ENCODE measurements around the gene AMZ1.

The AMZ1 gene

DNA sequence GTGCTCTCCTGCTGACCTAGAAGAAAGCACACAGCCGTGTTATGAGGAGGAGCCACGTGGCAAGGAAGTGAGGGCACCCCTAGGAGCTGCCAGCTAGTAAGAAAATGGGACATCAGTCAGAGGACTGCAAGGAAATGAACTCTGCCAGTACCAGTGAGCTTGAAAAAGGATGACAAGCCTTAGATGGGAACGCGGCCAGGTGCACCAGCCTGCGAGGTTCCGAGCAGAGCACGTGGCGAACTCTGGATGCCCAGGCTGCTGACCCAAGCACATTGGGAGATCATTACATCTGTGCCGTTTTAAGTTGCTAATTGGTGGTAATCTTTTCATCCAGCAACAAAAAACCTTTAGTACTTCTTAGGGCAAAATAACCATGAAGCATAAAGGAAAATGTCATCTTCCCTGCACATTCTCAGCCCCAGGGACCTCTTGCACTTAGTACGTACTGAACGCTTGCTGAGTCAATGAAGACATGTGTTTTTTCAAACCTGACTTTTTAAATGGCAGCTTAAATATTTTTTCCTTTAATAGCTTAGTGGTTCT lies 69.4 kb downstream of the AMZ1 start:
- DNase-seq = no peak

DNA sequence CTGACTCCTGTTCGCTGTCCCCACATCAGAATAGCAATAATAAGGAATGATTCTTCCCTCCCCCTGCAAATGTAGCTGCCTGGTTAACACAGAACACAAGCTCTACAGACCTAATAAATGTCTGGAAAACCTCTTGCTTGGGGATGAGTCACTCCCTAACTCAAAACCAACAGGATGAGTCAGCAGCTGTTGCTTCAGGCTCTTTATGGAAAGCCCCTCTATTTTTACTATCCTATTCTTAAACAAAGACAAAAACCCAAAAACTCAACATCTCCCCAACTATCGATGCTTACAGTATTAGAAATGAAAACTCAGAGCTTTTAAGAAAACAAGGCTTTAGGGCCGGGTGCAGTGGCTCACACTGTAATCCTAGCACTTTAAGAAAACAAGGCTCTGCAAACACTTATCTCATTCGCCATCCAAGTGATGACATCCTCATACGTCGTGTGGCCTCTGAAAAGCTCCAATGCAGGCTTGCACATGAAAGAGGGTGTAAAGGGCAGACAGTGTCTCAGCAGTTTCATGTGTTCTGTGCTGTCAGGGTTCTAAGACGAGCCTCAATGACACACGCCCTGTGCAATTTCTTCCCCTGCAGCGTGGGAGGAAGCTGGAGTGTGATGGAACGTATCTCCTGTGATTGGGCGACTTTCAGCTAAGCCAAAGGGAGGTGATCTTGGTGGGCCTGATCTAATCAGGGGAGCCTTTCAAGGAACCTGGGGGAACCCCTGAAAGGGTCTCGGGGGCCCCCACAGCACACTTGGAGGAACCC lies 70.1 kb downstream of the AMZ1 start:
- no peak for DNase-seq

DNA sequence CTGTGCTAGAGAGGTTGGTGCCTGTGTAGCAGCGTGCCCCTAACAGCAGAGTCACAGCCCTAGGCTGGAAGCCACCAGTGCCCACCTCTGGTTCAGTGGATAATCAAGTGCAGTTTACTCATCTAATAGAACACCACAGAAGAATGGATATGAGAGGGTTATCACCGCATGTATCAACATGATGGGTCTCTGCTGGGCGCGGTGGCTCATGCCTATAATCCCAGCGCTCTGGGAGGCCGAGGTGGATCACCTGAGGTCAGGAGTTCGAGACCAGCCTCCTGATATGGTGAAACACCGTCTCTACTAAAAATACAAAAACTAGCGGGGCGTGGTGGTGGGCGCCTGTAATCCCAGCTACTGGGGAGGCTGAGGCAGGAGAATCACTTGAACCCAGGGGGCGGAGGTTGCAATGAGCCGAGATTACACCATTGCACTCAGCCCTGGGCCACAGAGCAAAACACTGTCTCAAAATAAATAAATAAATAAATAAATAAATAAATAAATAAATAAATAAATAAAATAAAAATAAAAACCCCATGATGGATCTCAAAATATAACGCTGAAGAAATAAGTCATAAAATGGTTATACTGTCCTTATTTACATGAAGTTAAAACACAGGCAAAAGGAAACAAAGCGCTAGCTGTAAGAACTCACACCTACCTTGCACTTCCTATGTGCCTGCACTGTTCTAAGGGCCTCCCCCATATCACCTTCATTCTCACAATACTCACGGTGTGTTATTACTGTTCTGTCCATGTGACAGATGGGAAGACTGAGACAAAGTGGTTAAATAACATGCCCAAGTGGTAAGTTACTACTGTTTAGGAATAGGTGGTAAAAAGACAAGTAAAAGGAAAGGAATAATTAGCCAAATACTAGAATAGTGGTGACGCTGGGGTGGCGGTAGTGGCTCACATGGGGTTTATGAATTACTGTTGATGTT lies 70.9 kb downstream of the AMZ1 start:
- no peak for DNase-seq

DNA sequence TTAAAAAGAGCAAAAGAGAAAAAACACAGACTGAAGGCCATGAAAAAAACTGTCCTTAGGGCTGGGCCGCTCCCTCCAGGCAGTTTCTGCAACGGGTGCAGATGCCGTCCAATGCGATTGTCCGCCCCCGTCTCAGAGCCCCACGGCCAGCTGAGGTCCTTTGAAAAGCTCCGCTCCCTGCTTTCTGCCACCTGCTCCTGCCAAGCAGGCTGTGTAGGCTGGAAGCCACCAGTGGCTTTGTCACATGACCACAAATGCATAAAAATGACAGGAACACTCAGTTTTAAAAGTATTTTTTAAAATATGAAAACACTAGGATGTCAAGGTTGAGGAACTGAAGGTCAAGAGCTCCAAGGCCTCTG lies 71.7 kb downstream of the AMZ1 start:
- DNase-seq = no peak

DNA sequence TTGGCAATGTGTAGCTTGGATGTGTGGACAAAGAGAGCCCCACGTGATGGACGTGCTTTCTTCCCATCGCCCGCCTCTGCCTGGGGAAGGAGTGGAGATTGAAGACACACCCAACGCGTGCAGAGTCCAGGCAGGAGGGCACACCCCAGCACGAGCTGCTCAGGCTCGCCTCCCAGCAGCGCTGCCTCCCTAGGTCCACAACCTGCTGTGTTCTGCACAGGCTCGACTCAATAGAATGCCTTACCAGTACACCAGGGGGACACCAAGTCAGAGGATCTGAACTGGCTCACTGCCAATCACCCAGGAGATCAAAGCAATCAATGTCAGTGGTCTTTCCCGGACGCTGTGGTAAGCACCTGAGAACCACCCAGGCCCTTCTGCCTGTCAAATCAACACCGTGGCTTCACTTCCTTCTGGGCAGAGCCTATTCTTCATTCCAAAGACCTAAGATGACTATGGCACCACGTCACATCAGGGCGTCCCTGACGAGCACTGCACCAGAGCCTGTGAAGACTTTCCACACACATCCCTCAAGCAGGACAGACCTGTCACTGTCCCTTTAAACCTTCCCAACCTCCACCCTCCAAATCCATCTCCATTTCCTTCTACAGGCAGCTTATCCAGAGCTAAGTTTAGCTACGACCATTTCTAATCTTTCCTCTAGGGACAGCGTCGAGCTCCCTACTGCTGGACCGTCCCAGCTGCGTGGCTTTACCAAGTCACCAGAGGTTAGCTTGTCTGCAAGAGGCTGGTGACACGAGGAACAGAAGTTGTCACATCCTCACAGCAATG lies 72.3 kb downstream of the AMZ1 start:
- no peak for DNase-seq

DNA sequence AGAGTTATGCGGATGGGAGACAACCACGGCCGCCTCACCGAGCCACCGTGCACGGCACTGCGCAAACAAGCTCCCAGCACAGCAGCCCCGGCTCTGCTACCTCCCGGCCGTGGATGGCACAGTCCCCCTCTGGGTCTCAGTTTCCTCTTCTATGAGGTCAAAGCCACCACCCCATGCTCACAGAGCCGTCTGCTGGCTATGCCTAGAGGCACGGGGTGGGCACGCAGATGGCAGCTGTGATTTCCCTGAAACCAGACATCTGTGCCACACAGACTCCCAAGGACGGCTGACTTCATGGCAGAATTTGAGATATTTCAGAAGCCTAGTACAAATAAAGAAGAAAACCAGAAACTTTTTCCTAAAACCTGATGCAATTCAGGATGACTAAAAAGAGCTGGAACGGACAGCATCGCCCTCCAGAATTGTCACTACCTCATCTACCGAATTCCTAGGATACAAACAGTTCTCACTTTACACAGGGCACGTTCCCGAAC lies 73.2 kb downstream of the AMZ1 start:
- DNase-seq = no peak

DNA sequence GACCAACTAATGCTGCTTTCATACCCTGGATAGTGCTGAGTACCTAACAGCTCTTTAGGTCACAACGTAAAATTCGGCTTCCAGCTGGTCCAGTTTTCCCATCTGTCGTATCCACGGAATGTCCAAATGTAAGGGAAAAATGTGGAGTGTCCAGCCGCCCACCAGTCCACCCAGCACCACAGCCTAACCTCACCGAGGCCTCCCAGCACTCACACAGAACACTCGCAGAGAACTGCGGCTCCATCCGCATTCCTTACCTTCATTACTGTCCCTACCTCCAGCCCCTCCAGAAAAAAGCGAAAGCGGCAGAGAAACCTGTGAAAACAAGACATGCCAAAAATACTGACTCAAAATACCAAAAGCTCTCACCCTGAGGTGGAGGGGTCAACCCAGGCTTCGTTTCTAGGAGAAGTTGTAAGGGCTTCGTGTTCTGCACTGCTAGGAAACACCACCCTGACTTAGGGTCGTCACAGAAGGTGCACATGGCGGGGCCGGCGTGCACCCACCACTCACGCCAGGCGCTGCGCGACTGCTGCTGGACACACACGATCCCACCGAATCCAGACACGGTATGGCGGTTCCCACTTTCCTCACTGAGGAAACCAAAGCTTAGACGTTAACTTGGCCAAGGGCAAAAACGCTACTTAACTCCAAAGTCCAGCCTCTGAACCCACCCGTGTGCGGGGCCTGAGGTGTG lies 73.9 kb downstream of the AMZ1 start:
- no peak for DNase-seq

DNA sequence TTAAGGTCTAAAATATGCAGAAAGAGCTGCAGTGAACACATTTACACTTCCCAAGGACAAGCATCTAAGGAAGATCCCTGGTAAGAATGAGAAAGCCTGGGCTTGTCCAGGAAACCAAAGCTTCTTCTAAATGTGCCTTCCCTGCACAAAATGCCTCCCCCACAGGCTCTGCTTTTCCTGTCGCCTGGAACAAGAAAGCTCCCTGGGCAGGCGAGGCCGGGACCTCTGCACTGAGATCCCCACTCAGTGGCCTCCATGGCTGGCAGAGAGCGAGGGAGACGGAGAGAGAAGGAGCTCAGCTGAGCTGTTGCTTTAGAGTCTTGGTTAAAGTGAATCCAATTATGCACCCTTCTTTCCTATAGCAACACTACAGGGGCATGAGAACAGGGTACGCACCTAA lies 75.6 kb downstream of the AMZ1 start:
- DNase-seq = no peak

DNA sequence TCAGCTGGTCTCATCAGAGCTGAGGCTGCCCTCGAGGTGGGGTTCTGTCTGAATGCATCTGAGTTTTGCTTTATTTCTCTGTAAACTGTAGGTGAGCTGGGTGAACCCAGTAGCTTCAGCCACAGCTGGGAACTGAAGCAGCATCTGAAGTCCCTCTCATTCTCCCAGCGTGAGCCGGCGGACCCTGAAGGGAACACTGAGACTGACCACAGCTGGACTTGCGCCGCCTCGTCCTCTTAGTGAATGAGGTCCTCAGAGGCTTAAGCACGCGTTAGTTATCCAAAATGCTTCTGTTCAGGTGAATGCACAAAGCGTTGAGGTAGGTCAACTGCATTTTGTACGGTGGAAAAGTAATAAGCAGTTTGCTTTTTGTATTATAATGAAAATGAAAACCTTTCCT lies 76.6 kb downstream of the AMZ1 start:
- no peak for DNase-seq

Data from NCI-H1105 treated with DMSO at 0.1 percent for 48 hours (cell line).